Measurements from ENCODE around the gene GNS.

GNS gene

GRCh38 chr12:64674367-64674922 lies 84.8 kb downstream of the GNS start:
- DNase-seq (ENCODE audit: low read depth in 2 of 2): no peak

DNA sequence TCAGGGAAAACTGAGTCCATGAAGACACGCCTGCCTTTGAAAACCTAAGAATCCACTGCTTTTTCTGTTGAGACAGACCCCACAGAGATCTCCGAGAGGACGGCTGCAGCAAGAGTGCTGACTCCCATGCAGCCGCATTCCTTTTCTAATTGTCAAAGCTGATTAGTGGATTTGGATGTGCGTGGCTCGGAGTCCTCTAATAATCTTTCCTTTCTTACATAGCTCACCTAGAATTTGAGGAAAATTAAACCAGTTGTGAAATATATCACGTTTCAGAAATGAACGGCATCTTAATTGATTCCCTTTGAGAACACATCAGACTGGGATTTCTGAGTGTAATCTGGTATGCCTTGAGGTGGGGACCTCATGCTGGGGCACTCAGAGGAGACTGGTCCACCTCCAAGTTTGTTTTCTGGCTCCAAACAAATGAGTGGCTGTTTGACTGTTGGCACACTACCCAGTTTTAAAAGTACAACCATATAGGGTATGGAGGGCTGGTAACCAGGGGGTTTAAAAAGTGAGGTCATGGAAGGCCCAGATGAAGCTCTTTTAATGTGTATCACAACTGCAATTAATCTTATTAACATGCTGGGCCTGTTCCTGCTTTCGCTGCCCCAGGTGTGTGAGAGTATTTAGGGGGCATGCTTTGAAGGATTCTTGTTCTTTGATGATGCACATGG lies 85.6 kb downstream of the GNS start:
- no peak for DNase-seq (ENCODE audit: low read depth in 2 of 2)

- DNase-seq (ENCODE audit: low read depth in 2 of 2): no peak
Observed at GRCh38 chr12:64672925-64673409, 86.2 kb downstream of the GNS start.

GRCh38 chr12:64671681-64672080 lies 87.5 kb downstream of the GNS start:
- no peak for DNase-seq (ENCODE audit: low read depth in 2 of 2)

DNA sequence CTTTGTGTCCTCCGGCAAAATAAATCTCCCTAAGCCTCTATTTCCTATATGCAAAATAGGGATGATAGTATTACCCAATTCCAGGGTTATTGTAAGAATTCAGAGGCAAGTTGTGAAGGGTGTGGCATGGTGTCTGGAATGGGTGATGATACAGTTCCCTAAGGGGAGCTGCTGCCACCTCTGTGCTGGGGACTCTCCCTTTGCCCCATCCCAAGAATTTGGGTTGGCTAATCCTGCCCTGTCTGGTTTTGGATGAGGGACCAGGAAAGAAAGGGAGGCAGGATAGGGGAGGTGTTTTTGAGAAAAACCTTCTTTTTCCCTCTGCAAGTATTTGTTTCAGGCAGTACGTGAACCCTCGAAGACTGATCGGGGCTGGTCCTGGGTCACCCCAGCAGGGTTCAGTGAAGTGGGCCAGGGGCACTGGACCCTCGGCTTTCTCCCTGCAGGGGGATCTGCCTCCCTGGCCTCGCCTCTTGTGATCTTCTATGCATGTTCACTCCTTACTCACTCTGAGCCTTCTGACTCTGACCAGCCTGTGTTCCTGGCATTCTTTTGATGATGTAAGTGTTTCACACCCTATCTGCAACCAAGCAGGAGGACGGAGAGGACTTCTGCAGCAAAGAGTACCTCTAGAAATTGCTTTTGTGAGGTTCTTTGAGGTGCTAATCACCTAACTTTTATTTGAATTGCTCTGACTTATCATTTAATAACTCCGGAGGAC lies 88.1 kb downstream of the GNS start:
- no peak for DNase-seq (ENCODE audit: low read depth in 2 of 2)

- no peak for DNase-seq (ENCODE audit: low read depth in 2 of 2)
Observed at GRCh38 chr12:64670019-64670418, 89.2 kb downstream of the GNS start.

- DNase-seq (ENCODE audit: low read depth in 2 of 2): no peak
Observed at GRCh38 chr12:64669270-64669842, 89.8 kb downstream of the GNS start.

- DNase-seq (ENCODE audit: low read depth in 2 of 2): no peak
Observed at GRCh38 chr12:64667793-64668192, 91.4 kb downstream of the GNS start.

GRCh38 chr12:64666054-64666914 lies 92.9 kb downstream of the GNS start:
- DNase-seq (ENCODE audit: low read depth in 2 of 2): no peak

GRCh38 chr12:64665514-64665913 lies 93.7 kb downstream of the GNS start:
- DNase-seq (ENCODE audit: low read depth in 2 of 2): no peak
